ENCODE data around the gene ALDH2. TPM values are rescaled to one million over a fixed set of nuclear protein-coding genes. Genes with fewer than 3 reads are reported as not detected.

Gene ALDH2
- total and polyA plus RNA-seq, 9 of the 15 experiments (the other 6 are each of a cell fraction or from before 2014, with no cell fraction given) = 1.9 to 22.5 (median 12.2) TPM

- DNase-seq (ENCODE audit: extremely low read depth in 1 of 4, low spot score in 3 of 4) (no peak), ATAC-seq (no peak), FAIRE-seq (no peak)
- Histone ChIP-seq H3K27me3 (ENCODE audit: control insufficient read depth in 2 of 2, insufficient read depth in 2 of 2, low read length in 2 of 2) (no peaks in the 10 kb centered on the region), H3K4me2 (ENCODE audit: insufficient read depth, low read length) (no peak overlapping the region), H2AFZ (ENCODE audit: low read depth, low read length) (no peak overlapping the region), H3K79me2 (ENCODE audit: control insufficient read depth, insufficient read depth, low read length) (no peaks in the 10 kb centered on the region), H3K4me3 (no peak overlapping the region), H3K9me3 (replicated peaks; ENCODE audit: control insufficient read depth, insufficient read depth, low read depth, low read length) (no peaks in the 10 kb centered on the region), H3K9ac (ENCODE audit: insufficient read depth in 1 of 2, low read depth in 2 of 2, low read length in 2 of 2) (no peak overlapping the region), H3K9me1 (ENCODE audit: control insufficient read depth, insufficient read depth, low read length) (no peaks in the 10 kb centered on the region), H4K20me1 (replicated peaks; ENCODE audit: control insufficient read depth, insufficient read depth, low read length) (no peaks in the 10 kb centered on the region), H3K4me1 (replicated peaks in 1 of 2; ENCODE audit: control insufficient read depth in 2 of 2, insufficient read depth in 2 of 2, low read length in 2 of 2) (no peaks in the 10 kb centered on the region), H3K36me3 (ENCODE audit: control insufficient read depth, insufficient read depth, low read length) (peaks cover 11% of the 10 kb centered on the region; the same call in 2 of the 3 replicates), H3K27ac (ENCODE audit: extremely low read depth, low read depth, low read length) (no peak overlapping the region)
- BruUV-seq (replicated peaks) = no TSS peak
- intact Hi-C loops (cut with micrococcal nuclease) = no loop called here
- in situ Hi-C loops (cut with MboI) = no loop called here
- no peak for TF ChIP-seq MITF (IDR thresholded peaks at IDR 0.05)
- TF ChIP-seq HNRNPH1 (optimal IDR thresholded peaks at IDR 0.05; ENCODE audit: low read depth, low read length) = no peak
- no peak for TF ChIP-seq CSDE1 (IDR thresholded peaks at IDR 0.05)
- TF ChIP-seq HDAC2 (IDR thresholded peaks at IDR 0.05) = no peak
- TF ChIP-seq SNAPC5 (CRISPR knock-in tag; IDR thresholded peaks at IDR 0.05) = no peak
- no peak for TF ChIP-seq SRSF3 (IDR thresholded peaks at IDR 0.05; ENCODE audit: insufficient read depth, low read length)
- no peak for TF ChIP-seq PHB (CRISPR knock-in tag; IDR thresholded peaks at IDR 0.05)
- no peak for TF ChIP-seq ZNF124 (CRISPR knock-in tag; IDR thresholded peaks at IDR 0.05)
- 70% methylated on average over 9 of the region's 9 CpGs for WGBS (ENCODE audit: insufficient coverage, low coverage, missing lambda C conversion rate)
- ChIA-PET POLR2A (interaction anchor here (0.5 to 1.2 kb wide), 5 partner anchors 10 to 126 kb away, joined by 3 to 4 read pairs (median 3); no protein-coding TSS in a partner anchor), CTCF (ENCODE audit: low intra/inter-chr PET ratio) (no interaction called here)
Observed at GRCh38 chr12:111799758-111800157, 33.0 kb downstream of the ALDH2 start.

All from K562 (cell line).